HEK293T (cell line): ENCODE measurements around the gene SLC7A6.

Experiments
- CTCF ChIA-PET: fragments of 350-600 bp; formaldehyde crosslinking; extraction: SDS; loops from one replicate; lab custom pipeline; 2021; ENCODE audit warnings: antibody characterized with exemption, inconsistent platforms; lab: Yijun Ruan, JAX
- POLR2A ChIA-PET: fragments of 350-600 bp; formaldehyde crosslinking; extraction: SDS; loops from one replicate; lab custom pipeline; 2020; ENCODE audit warnings: antibody characterized with exemption, inconsistent platforms; lab: Yijun Ruan, JAX
- DNase-seq: peaks from one replicate; pipeline ENCODE4 v3.0.0; 2012; ENCODE audit warnings: mixed read lengths; ENCODE audit errors: extremely low spot score
- ARNT ChIP-seq: fragments of 450-650 bp; IDR thresholded peaks from 2 replicates; pipeline ENCODE4 v1.6.1; 2017; ENCODE audit warnings: mild to moderate bottlenecking
- BHLHE40 ChIP-seq: fragments of 450-650 bp; IDR thresholded peaks from 2 replicates; pipeline ENCODE4 v1.6.1; 2016; ENCODE audit warnings: mild to moderate bottlenecking, moderate library complexity, borderline replicate concordance
- CTBP1 ChIP-seq: fragments of 450-650 bp; IDR thresholded peaks from 2 replicates; pipeline ENCODE4 v1.6.1; 2016; ENCODE audit warnings: borderline replicate concordance
- ELF4 ChIP-seq: fragments of 450-650 bp; IDR thresholded peaks from 2 replicates; pipeline ENCODE4 v1.6.1; 2017; ENCODE audit warnings: antibody characterized with exemption
- FOXA1 ChIP-seq: fragments of 450-650 bp; IDR thresholded peaks from 2 replicates; pipeline ENCODE4 v1.6.1; 2016; ENCODE audit warnings: mild to moderate bottlenecking
- FOXK2 ChIP-seq: fragments of 450-650 bp; IDR thresholded peaks from 2 replicates; pipeline ENCODE4 v1.6.1; 2016; ENCODE audit warnings: mild to moderate bottlenecking
- FOXM1 ChIP-seq: fragments of 450-650 bp; IDR thresholded peaks from 2 replicates; pipeline ENCODE4 v1.6.1; 2017; ENCODE audit warnings: mild to moderate bottlenecking, borderline replicate concordance
- HDGF ChIP-seq: fragments of 450-650 bp; IDR thresholded peaks from 2 replicates; pipeline ENCODE4 v1.6.1; 2017; ENCODE audit warnings: antibody characterized with exemption, borderline replicate concordance
- L3MBTL2 ChIP-seq: fragments of 450-650 bp; conservative IDR thresholded peaks from 2 replicates; pipeline ENCODE4 v1.6.1; 2016; ENCODE audit warnings: mild to moderate bottlenecking
- LEF1 ChIP-seq: fragments of 450-650 bp; IDR thresholded peaks from 2 replicates; pipeline ENCODE4 v1.6.1; 2017; ENCODE audit warnings: mild to moderate bottlenecking, borderline replicate concordance
- NFRKB ChIP-seq: fragments of 450-650 bp; IDR thresholded peaks from 2 replicates; pipeline ENCODE4 v1.6.1; 2016; ENCODE audit warnings: mild to moderate bottlenecking, moderate library complexity
- PKNOX1 ChIP-seq: fragments of 450-650 bp; IDR thresholded peaks from 2 replicates; pipeline ENCODE4 v1.6.1; 2016
- SP1 ChIP-seq: fragments of 450-650 bp; IDR thresholded peaks from 2 replicates; pipeline ENCODE4 v1.6.1; 2017
- SUZ12 ChIP-seq: fragments of 450-650 bp; IDR thresholded peaks from 2 replicates; pipeline ENCODE4 v1.6.1; 2016; ENCODE audit warnings: mild to moderate bottlenecking
- TARDBP ChIP-seq: fragments of 450-650 bp; IDR thresholded peaks from 2 replicates; pipeline ENCODE4 v1.6.1; 2016
- ZNF384 ChIP-seq: fragments of 450-650 bp; IDR thresholded peaks from 2 replicates; pipeline ENCODE4 v1.6.1; 2016

Gene SLC7A6

GRCh38 chr16:68272507-68273209 is 8.3 kb downstream of the SLC7A6 start:
- TF ChIP-seq TARDBP (no peak), NFRKB (no peak), BHLHE40 (no peak), ARNT (no peak), PKNOX1 (no peak), LEF1 (no peak), SUZ12 (no peak), HDGF (no peak), SP1 (no peak), L3MBTL2 (no peak), ZNF384 (no peak), CTBP1 (no peak), ELF4 (no peak), FOXK2 (no peak), FOXM1 (no peak), FOXA1 (no peak)
- ChIA-PET POLR2A (interaction anchor here (0.8 to 1.3 kb wide), 2 partner anchors 11 to 12 kb away, joined by 3 read pairs; no protein-coding TSS in a partner anchor), CTCF (interaction anchor here (1.3 to 1.4 kb wide), 2 partner anchors 9 to 55 kb away, joined by 3 to 5 read pairs; partner anchors contain the start of gene SLC7A6)
- no peak for DNase-seq

- POLR2A ChIA-PET: interaction anchor here (1.3 kb wide), 1 partner anchor 10 kb away, joined by 3 read pairs; no protein-coding TSS in a partner anchor
- CTCF ChIA-PET: interaction anchor here (1.3 to 1.4 kb wide), 2 partner anchors 9 to 54 kb away, joined by 3 to 5 read pairs; partner anchors contain the start of gene SLC7A6
- TF ChIP-seq L3MBTL2 (no peak), ZNF384 (no peak), SP1 (no peak), BHLHE40 (no peak), TARDBP (no peak), CTBP1 (no peak), NFRKB (no peak), SUZ12 (no peak), FOXK2 (no peak), ELF4 (no peak), FOXA1 (no peak), PKNOX1 (no peak), LEF1 (no peak), ARNT (no peak)
- no peak for DNase-seq
Measured at GRCh38 chr16:68273459-68273858, 9.1 kb downstream of the SLC7A6 start.

- POLR2A ChIA-PET: interaction anchor here (1.5 kb wide), 1 partner anchor 25 kb away, joined by 3 read pairs; no protein-coding TSS in a partner anchor
- no peak for DNase-seq
- CTCF ChIA-PET: interaction anchor here (0.9 kb wide), 1 partner anchor 10 kb away, joined by 5 read pairs; the partner anchor contains the start of gene SLC7A6
Measured at GRCh38 chr16:68273896-68274295, 9.6 kb downstream of the SLC7A6 start.

GRCh38 chr16:68274441-68274840 is 10.1 kb downstream of the SLC7A6 start:
- TF ChIP-seq ELF4 (no peak), NFRKB (no peak), L3MBTL2 (no peak), PKNOX1 (no peak)
- ChIA-PET POLR2A (interaction anchor here (1.5 kb wide), 1 partner anchor 25 kb away, joined by 3 read pairs; no protein-coding TSS in a partner anchor), CTCF (interaction anchor here (0.9 kb wide), 1 partner anchor 11 kb away, joined by 5 read pairs; the partner anchor contains the start of gene SLC7A6)
- no peak for DNase-seq

More at GRCh38 chr16:68273896-68274295, 9.6 kb downstream of the SLC7A6 start:
- TF ChIP-seq TARDBP: no peak
- TF ChIP-seq FOXM1: no peak
- no peak for TF ChIP-seq PKNOX1
- no peak for TF ChIP-seq NFRKB
- TF ChIP-seq ARNT: no peak
- no peak for TF ChIP-seq SP1
- TF ChIP-seq LEF1: no peak
- TF ChIP-seq ZNF384: no peak
- TF ChIP-seq ELF4: no peak
- TF ChIP-seq FOXA1: no peak
- TF ChIP-seq SUZ12: no peak
- TF ChIP-seq HDGF: no peak
- no peak for TF ChIP-seq L3MBTL2
- TF ChIP-seq BHLHE40: no peak

GRCh38 chr16:68275611-68276191 is 11.4 kb downstream of the SLC7A6 start:
- ChIA-PET CTCF (no interaction called here), POLR2A (interaction anchor here (1.0 to 1.5 kb wide), 3 partner anchors 11 to 35 kb away, joined by 3 read pairs; partner anchors contain the start of genes PRMT7, SLC7A6 and SLC7A6OS)
- no peak for DNase-seq
- TF ChIP-seq ZNF384 (no peak), CTBP1 (no peak), PKNOX1 (no peak), ARNT (no peak), FOXK2 (no peak), L3MBTL2 (no peak), SUZ12 (no peak), HDGF (no peak), FOXM1 (no peak), TARDBP (no peak)
